CD4-positive, alpha-beta T cell (primary cell): ENCODE results near the gene SACM1L. TPM values are rescaled to one million over a fixed set of nuclear protein-coding genes. Genes with fewer than 3 reads are reported as not detected.
"Not testable (repeated sequence)": the region's sequence is repeated elsewhere in the genome, so short reads cannot be mapped to it uniquely, and the experiment has no call there.

Experiments used
- ATAC-seq: fragments of 200-7000 bp; cut with Tn5 transposase; one replicate; pipeline ENCODE4 v1.10.0; 2022; ENCODE audit warnings: mild to moderate bottlenecking; ENCODE audit not compliant: poor library complexity
- CTCF ChIA-PET: fragments of 350-600 bp; sonication (Branson Sonifier 250); formaldehyde crosslinking; loops from one replicate; lab custom pipeline; 2021; ENCODE audit warnings: antibody characterized with exemption, inconsistent platforms; lab: Charles Lee
- POLR2A ChIA-PET: fragments of 350-600 bp; sonication (Branson Sonifier 250); formaldehyde crosslinking; loops from one replicate; lab custom pipeline; 2021; ENCODE audit warnings: antibody characterized with exemption, inconsistent platforms; lab: Charles Lee
- DNase-seq, 14 experiments: peaks; one replicate each; pipeline ENCODE4 v3.0.0-alpha.2; 2013 to 2020; ENCODE audit warnings: mixed read lengths in 2 of 14
- H3K27ac ChIP-seq, 2 donors: one replicate each; pipeline versions ENCODE4 v1.5.1 to v1.7.0; 2013; ENCODE audit warnings: low read length in 2 of 2, low read depth in 1 of 2, mild to moderate bottlenecking in 1 of 2
- H3K27me3 ChIP-seq, 2 experiments: 1 replicate in 1 of 2; 2 replicates in 1 of 2; pipeline versions ENCODE4 v1.6.1 to v1.7.0; 2013; ENCODE audit warnings: low read length in 2 of 2, control low read depth in 1 of 2, mild to moderate bottlenecking in 1 of 2, moderate library complexity in 1 of 2; ENCODE audit not compliant: insufficient read depth in 2 of 2, control insufficient read depth in 1 of 2
- H3K36me3 ChIP-seq: one replicate; pipeline ENCODE4 v1.6.1; 2013; ENCODE audit warnings: low read length, control low read depth; ENCODE audit not compliant: insufficient read depth
- H3K4me1 ChIP-seq: one replicate; pipeline ENCODE4 v1.6.1; 2013; ENCODE audit warnings: low read length, control low read depth; ENCODE audit not compliant: insufficient read depth
- H3K4me3 ChIP-seq: one replicate; pipeline ENCODE4 v1.5.1; 2013; ENCODE audit warnings: mild to moderate bottlenecking, low read length, moderate library complexity
- H3K9me3 ChIP-seq, 2 experiments: 1 replicate in 1 of 2; 2 replicates in 1 of 2; pipeline versions ENCODE4 v1.6.1 to v1.7.0; 2013; ENCODE audit warnings: low read length in 2 of 2, mild to moderate bottlenecking in 2 of 2, control low read depth in 1 of 2, moderate library complexity in 1 of 2; ENCODE audit not compliant: control insufficient read depth in 1 of 2, insufficient read depth in 1 of 2
- H3K27ac Mint-ChIP-seq: one replicate; pipeline ENCODE4 v1.8.0; 2020; ENCODE audit warnings: mixed read lengths
- H3K27me3 Mint-ChIP-seq: one replicate; pipeline ENCODE4 v1.8.0; 2021; ENCODE audit warnings: mixed read lengths
- H3K36me3 Mint-ChIP-seq: one replicate; pipeline ENCODE4 v1.8.0; 2021; ENCODE audit warnings: low read depth, mixed read lengths
- H3K4me1 Mint-ChIP-seq: one replicate; pipeline ENCODE4 v1.8.0; 2021; ENCODE audit warnings: low read depth, mixed read lengths
- H3K4me3 Mint-ChIP-seq: one replicate; pipeline ENCODE4 v1.8.0; 2020; ENCODE audit warnings: mild to moderate bottlenecking, mixed read lengths
- H3K9me3 Mint-ChIP-seq: one replicate; pipeline ENCODE4 v1.8.0; 2020; ENCODE audit warnings: mixed read lengths
- intact Hi-C, 2 experiments: fragments of 100-400 bp; cut with DNase I in 1 of 2; cut with micrococcal nuclease in 1 of 2; formaldehyde crosslinking; loops; one replicate each; pipeline versions ENCODE4 v1.15.1 to v1.9.0; 2023 to 2025; cut with DNase I, micrococcal nuclease
- total RNA-seq, 174 experiments: library from RNA in 2 of 174; stranded (reverse) in 2 of 174; gene quantifications; one replicate each; pipeline ENCODE4 v1.2.3 and lab custom pipeline; 2021 to 2026
- TF ChIP-seq, protein P1 (sequence below): fragments of 200-600 bp; IDR thresholded peaks from one replicate; pipeline ENCODE4 v1.8.0; 2022; ENCODE audit warnings: antibody characterized with exemption, mild to moderate bottlenecking

Gene SACM1L
- total RNA-seq, 2 experiments from 2014 or later, result 41.9 to 44.3 TPM

DNA sequence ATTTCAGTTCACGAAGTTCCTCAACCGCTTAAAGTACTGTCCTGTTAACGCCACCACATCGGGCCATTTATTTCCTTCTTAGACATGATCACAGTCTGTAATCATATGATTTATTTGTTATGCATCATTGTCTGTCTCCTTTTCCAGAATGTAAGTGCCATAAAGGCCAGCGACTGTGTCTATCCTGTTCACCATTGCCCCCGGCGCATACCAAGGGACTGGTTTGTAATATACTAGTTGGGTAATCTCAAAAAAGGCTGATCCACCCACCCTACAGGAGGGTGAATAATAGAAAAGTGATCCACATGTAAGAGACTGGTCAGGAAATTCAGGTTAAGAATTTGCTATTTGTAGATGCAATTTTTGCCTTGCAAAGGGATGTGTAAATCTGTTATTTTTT lies 65.3 kb downstream of the SACM1L start:
- ChIA-PET CTCF (no interaction called here), POLR2A (no interaction called here)
- H3K27ac Mint-ChIP-seq, result no peak overlapping the region
- H3K27me3 Mint-ChIP-seq, result no peaks in the 10 kb centered on the region
- Histone ChIP-seq H3K4me3 (no peak overlapping the region), H3K27me3 (no peaks in the 10 kb centered on the region), H3K9me3 (no peaks in the 10 kb centered on the region), H3K4me1 (no peaks in the 10 kb centered on the region), H3K27ac (no peak overlapping the region), H3K36me3 (no peaks in the 10 kb centered on the region)
- intact Hi-C loops, result no loop called here
- H3K9me3 Mint-ChIP-seq, result no peaks in the 10 kb centered on the region
- no peaks in the 10 kb centered on the region for H3K4me1 Mint-ChIP-seq
- TF ChIP-seq, protein P1, sequence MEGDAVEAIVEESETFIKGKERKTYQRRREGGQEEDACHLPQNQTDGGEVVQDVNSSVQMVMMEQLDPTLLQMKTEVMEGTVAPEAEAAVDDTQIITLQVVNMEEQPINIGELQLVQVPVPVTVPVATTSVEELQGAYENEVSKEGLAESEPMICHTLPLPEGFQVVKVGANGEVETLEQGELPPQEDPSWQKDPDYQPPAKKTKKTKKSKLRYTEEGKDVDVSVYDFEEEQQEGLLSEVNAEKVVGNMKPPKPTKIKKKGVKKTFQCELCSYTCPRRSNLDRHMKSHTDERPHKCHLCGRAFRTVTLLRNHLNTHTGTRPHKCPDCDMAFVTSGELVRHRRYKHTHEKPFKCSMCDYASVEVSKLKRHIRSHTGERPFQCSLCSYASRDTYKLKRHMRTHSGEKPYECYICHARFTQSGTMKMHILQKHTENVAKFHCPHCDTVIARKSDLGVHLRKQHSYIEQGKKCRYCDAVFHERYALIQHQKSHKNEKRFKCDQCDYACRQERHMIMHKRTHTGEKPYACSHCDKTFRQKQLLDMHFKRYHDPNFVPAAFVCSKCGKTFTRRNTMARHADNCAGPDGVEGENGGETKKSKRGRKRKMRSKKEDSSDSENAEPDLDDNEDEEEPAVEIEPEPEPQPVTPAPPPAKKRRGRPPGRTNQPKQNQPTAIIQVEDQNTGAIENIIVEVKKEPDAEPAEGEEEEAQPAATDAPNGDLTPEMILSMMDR, result no peak
- no peaks in the 10 kb centered on the region for H3K36me3 Mint-ChIP-seq
- no peak for DNase-seq
- ATAC-seq, result no peak
- no peak overlapping the region for H3K4me3 Mint-ChIP-seq

- peaks cover 0 to 3% of the 10 kb centered on the region in 2 experiments for H3K27me3 ChIP-seq
- H3K4me1 Mint-ChIP-seq, result no peaks in the 10 kb centered on the region
- POLR2A ChIA-PET, result no interaction called here
- H3K27me3 Mint-ChIP-seq, result no peaks in the 10 kb centered on the region
- DNase-seq (no peak), ATAC-seq (no peak)
- no peak overlapping the region for H3K4me3 Mint-ChIP-seq
- H3K9me3 Mint-ChIP-seq, result no peaks in the 10 kb centered on the region
- intact Hi-C loops, result no loop called here
- no peak overlapping the region for H3K27ac Mint-ChIP-seq
- H3K9me3 ChIP-seq, result no peaks in the 10 kb centered on the region
- TF ChIP-seq, protein P1, result no peak
- H3K4me3 ChIP-seq, result no peak overlapping the region
- H3K4me1 ChIP-seq, result peaks cover 2% of the 10 kb centered on the region
- no peak overlapping the region for H3K27ac ChIP-seq
- no peaks in the 10 kb centered on the region for H3K36me3 ChIP-seq
- H3K36me3 Mint-ChIP-seq, result no peaks in the 10 kb centered on the region
- CTCF ChIA-PET, result no interaction called here
Measured at GRCh38 chr3:45756055-45756454, 66.9 kb downstream of the SACM1L start.

- H3K27ac ChIP-seq, H3K4me1 ChIP-seq, H3K9me3 ChIP-seq, H3K36me3 Mint-ChIP-seq, H3K4me1 Mint-ChIP-seq, H3K36me3 ChIP-seq, intact Hi-C loops, DNase-seq, H3K27ac Mint-ChIP-seq, H3K27me3 Mint-ChIP-seq, H3K4me3 ChIP-seq, CTCF ChIA-PET, H3K9me3 Mint-ChIP-seq, ATAC-seq, H3K27me3 ChIP-seq, POLR2A ChIA-PET, H3K4me3 Mint-ChIP-seq: not testable (repeated sequence)
Measured at GRCh38 chr3:45757141-45757540, 67.9 kb downstream of the SACM1L start.

- no peaks in the 10 kb centered on the region for H3K4me1 Mint-ChIP-seq
- Histone ChIP-seq H3K27ac (no peak overlapping the region), H3K27me3 (peaks cover 0 to 3% of the 10 kb centered on the region in 2 experiments), H3K4me1 (peaks cover 6% of the 10 kb centered on the region), H3K36me3 (no peaks in the 10 kb centered on the region), H3K4me3 (no peak overlapping the region), H3K9me3 (peaks cover 0 to 3% of the 10 kb centered on the region in 2 experiments)
- TF ChIP-seq, protein P1, result no peak
- POLR2A ChIA-PET, result no interaction called here
- CTCF ChIA-PET, result no interaction called here
- ATAC-seq, result no peak
- no peak overlapping the region for H3K4me3 Mint-ChIP-seq
- no peak for DNase-seq
- intact Hi-C loops, result no loop called here
- no peaks in the 10 kb centered on the region for H3K36me3 Mint-ChIP-seq
- no peak overlapping the region for H3K27ac Mint-ChIP-seq
- H3K9me3 Mint-ChIP-seq, result no peaks in the 10 kb centered on the region
- no peaks in the 10 kb centered on the region for H3K27me3 Mint-ChIP-seq
Measured at GRCh38 chr3:45758871-45759270, 69.7 kb downstream of the SACM1L start.
